ENCODE data around the gene MPHOSPH6.
"Not testable (repeated sequence)": the region's sequence is repeated elsewhere in the genome, so short reads cannot be mapped to it uniquely, and the experiment has no call there.

MPHOSPH6 gene, protein sequence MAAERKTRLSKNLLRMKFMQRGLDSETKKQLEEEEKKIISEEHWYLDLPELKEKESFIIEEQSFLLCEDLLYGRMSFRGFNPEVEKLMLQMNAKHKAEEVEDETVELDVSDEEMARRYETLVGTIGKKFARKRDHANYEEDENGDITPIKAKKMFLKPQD

DNA sequence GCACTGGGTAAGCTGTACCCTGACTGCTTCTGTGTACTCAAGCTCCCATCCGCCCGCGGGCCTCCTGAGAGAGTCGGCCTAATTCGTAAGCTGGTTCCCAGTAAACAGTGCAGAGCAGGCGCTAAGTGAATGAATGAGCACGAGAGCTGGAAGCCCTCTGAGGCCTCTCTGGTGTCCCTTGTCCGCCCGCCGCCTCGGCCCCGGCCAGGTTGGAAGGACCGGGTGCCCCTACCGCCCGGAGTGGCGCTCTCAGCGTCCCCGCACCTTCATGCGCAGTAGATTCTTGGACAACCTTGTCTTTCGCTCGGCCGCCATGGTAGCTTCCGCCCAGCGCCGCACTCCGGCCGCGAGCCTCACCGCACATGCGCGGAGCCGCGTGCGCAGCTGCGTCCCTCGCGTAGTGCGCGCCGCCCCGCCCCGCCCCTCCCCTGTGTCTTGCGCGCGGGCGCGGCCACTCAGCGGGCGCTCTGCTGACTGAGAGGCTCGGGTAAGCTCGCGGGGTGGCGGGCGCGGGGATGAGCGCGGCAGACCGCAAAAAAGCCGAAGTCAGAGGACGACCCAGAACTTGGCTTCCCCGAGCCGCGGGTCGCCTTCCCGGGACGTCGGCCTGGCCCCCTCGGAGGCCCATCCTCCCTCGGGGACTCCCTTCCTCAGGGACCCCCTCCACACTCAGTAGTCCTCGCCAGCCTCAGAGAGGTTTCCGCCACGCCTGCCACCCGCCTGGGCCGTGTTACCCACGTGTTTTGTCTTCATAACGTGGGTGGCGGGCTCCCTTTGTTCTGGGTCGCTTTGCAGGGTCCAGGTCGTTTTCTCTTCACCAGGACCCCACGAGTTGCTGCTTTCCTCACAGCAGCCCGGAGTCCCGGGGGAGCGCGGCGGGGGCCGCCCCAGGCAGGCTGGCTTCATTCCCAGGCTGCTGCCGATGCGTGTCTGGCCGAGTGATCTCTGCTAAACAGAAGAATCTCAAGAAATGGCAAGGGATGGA is at the start of gene MPHOSPH6:
TSS of gene MPHOSPH6 (minus strand) at position 364 of the 985 bp plus-strand sequence. CDS start at position 315, 49 bp downstream.
- Histone ChIP-seq H2AFZ (ENCODE audit: low read length, unreplicated experiment) (peak within 1 kb of the TSS; percentile 70), H3K36me3 (ENCODE audit: insufficient read depth, low read length) (peaks cover 19% of the 10 kb centered on the region), H3K27ac (ENCODE audit: low read depth, low read length) (peak within 1 kb of the TSS; percentile 76), H3K27me3 (ENCODE audit: insufficient read depth, low read length) (peaks cover 8% of the 10 kb centered on the region; the same call in 1 of the 2 replicates), H3K4me3 (ENCODE audit: low read depth, low read length) (peak within 1 kb of the TSS; percentile 85), H3K4me1 (ENCODE audit: control insufficient read depth, insufficient read depth, low read length, unreplicated experiment) (peaks cover 12% of the 10 kb centered on the region), H3K79me2 (ENCODE audit: control insufficient read depth, insufficient read depth, low read length, unreplicated experiment) (peaks cover 38% of the 10 kb centered on the region)

DNA sequence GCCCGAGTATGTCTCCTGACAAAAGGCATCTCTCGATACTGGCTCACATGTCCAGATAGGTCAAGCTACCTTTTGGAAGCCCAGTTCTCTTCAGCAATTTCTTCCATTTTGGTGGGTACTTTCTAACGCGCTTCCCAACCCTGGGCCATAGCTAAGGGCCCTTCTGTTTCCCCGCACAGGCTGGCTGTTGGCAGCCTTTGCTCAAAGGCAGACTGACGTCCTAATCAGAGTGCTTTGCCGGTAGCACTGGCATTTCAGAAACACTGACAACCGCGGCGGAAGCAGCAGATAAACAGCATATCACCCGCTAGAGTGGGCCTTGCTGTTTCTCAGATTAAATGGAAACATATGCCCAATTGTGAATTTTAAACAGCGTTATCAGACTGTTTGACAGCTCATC is 49.3 kb upstream of the MPHOSPH6 start:
- H3K79me2 ChIP-seq (ENCODE audit: control insufficient read depth, insufficient read depth, low read length, unreplicated experiment): no peaks in the 10 kb centered on the region
- H2AFZ ChIP-seq (ENCODE audit: low read length, unreplicated experiment): no peak overlapping the region

DNA sequence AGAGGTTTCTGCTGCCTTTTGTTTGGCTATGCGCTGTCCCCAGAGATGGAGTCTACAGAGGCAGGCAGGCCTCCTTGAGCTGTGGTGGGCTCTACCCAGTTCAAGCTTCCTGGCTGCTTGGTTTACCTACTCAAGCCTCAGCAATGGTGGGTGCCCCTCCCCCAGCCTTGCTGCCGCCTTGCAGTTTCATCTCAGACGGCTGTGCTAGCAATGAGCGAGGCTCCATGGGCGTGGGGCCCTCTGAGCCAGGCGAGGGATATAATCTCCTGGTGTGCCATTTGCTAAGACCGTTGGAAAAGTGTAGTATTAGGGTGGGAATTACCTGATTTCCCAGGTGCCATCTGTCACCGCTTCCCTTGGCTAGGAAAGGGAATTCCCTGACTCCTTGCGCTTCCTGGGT is 39.3 kb upstream of the MPHOSPH6 start:
- not testable (repeated sequence) for H3K36me3 ChIP-seq (ENCODE audit: insufficient read depth, low read length); H3K4me1 ChIP-seq (ENCODE audit: control insufficient read depth, insufficient read depth, low read length, unreplicated experiment); H3K79me2 ChIP-seq (ENCODE audit: control insufficient read depth, insufficient read depth, low read length, unreplicated experiment); H3K27ac ChIP-seq (ENCODE audit: low read depth, low read length); H2AFZ ChIP-seq (ENCODE audit: low read length, unreplicated experiment); H3K4me3 ChIP-seq (ENCODE audit: low read depth, low read length)
- H3K27me3 ChIP-seq (ENCODE audit: insufficient read depth, low read length): peaks cover 28% of the 10 kb centered on the region

More for the DNA sequence above, 49.3 kb upstream of the MPHOSPH6 start:
- Histone ChIP-seq H3K4me1 (ENCODE audit: control insufficient read depth, insufficient read depth, low read length, unreplicated experiment) (no peaks in the 10 kb centered on the region), H3K27me3 (ENCODE audit: insufficient read depth, low read length) (peaks cover 25% of the 10 kb centered on the region; the same call in 1 of the 2 replicates), H3K27ac (ENCODE audit: low read depth, low read length) (no peak overlapping the region), H3K4me3 (ENCODE audit: low read depth, low read length) (no peak overlapping the region), H3K36me3 (ENCODE audit: insufficient read depth, low read length) (no peaks in the 10 kb centered on the region)

DNA sequence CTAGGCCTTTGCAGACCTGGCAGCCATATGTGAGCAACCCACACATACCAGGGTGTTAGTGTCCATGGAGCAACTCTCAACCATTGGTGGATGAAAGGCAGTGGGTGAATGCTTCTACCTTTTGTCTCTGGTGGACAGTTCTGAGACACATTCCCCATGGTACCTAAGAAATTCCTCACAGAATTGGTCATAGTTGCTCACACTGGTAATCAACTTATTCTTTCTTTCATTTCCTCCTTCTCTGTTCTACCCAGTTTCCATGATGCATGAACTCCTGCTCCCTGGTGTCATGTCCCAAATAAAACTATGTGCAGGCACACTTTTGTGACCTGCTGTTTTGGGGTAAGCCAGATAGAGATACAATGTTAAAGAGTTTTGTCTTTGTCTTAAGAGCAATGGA is 33.2 kb upstream of the MPHOSPH6 start:
- Histone ChIP-seq H3K27ac (ENCODE audit: low read depth, low read length) (no peak overlapping the region), H3K36me3 (ENCODE audit: insufficient read depth, low read length) (no peaks in the 10 kb centered on the region), H3K79me2 (ENCODE audit: control insufficient read depth, insufficient read depth, low read length, unreplicated experiment) (no peaks in the 10 kb centered on the region), H3K27me3 (ENCODE audit: insufficient read depth, low read length) (peaks cover 8% of the 10 kb centered on the region; the same call in 1 of the 2 replicates), H2AFZ (ENCODE audit: low read length, unreplicated experiment) (no peak overlapping the region), H3K4me3 (ENCODE audit: low read depth, low read length) (no peak overlapping the region), H3K4me1 (ENCODE audit: control insufficient read depth, insufficient read depth, low read length, unreplicated experiment) (no peaks in the 10 kb centered on the region)

DNA sequence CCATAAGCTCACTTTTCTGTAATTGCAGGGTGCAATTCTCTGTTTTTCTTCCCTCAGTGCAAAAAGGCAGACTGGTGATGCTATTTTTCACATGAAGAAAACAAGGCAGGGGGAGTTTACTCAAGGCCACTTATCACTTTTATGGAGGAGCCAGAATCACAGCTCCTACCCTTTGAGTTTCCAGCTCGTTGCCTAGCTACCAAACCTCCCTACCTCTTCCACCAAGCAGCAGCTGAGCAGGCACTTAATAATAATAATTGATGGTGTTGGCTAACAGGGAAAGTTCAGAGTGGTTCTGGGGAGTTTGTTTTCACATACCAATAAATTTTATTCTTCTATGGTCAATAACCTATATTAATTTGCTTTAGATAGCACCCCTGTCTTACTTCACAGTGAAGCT is 31.9 kb upstream of the MPHOSPH6 start:
- Histone ChIP-seq H3K27ac (ENCODE audit: low read depth, low read length) (no peak overlapping the region), H3K79me2 (ENCODE audit: control insufficient read depth, insufficient read depth, low read length, unreplicated experiment) (no peaks in the 10 kb centered on the region), H3K27me3 (ENCODE audit: insufficient read depth, low read length) (peaks cover 8% of the 10 kb centered on the region; the same call in 1 of the 2 replicates), H3K4me3 (ENCODE audit: low read depth, low read length) (no peak overlapping the region), H3K4me1 (ENCODE audit: control insufficient read depth, insufficient read depth, low read length, unreplicated experiment) (no peaks in the 10 kb centered on the region), H3K36me3 (ENCODE audit: insufficient read depth, low read length) (no peaks in the 10 kb centered on the region), H2AFZ (ENCODE audit: low read length, unreplicated experiment) (no peak overlapping the region)

DNA sequence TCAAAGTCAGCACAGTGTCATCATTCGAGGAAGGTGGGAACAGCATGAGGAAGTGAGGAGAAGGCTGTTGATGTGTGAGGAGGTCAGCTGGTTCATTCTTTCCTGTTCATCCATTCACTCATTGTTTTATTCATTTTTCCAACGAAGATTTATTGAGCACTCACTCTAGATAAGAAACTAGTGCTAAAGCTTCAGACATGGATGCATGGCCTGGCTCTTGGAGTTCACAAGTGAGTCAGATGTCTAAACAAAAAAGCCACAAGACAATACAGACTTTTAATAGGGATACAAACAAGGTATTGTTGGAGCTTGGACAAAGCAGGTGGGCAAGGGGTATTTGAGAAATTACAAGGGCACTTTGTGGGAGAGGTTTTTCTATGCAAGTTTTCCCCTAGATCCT is 31.3 kb upstream of the MPHOSPH6 start:
- Histone ChIP-seq H3K27ac (ENCODE audit: low read depth, low read length) (no peak overlapping the region), H2AFZ (ENCODE audit: low read length, unreplicated experiment) (no peak overlapping the region), H3K4me1 (ENCODE audit: control insufficient read depth, insufficient read depth, low read length, unreplicated experiment) (peaks cover 5% of the 10 kb centered on the region), H3K27me3 (ENCODE audit: insufficient read depth, low read length) (peaks cover 8% of the 10 kb centered on the region; the same call in 1 of the 2 replicates), H3K36me3 (ENCODE audit: insufficient read depth, low read length) (no peaks in the 10 kb centered on the region), H3K4me3 (ENCODE audit: low read depth, low read length) (no peak overlapping the region), H3K79me2 (ENCODE audit: control insufficient read depth, insufficient read depth, low read length, unreplicated experiment) (no peaks in the 10 kb centered on the region)

DNA sequence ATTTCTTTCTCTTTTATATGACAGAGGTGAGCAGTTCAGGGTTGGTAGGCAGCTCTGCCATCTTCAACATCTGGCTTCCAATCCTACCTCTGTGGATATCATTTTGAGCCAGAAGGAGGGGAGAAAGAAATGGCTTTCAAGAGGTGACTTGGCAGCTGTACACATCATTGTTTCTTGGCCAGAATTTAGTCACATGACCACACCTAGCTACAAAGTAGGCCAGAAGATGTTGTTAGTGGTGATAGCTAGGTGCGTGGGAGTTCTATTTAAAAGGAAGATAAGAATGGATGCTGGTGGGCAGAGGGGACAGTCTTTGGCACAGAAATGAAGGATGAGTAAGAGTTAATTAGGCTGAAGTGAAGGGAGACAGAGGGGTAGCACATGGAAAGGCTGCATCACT is 29.2 kb upstream of the MPHOSPH6 start:
- Histone ChIP-seq H3K36me3 (ENCODE audit: insufficient read depth, low read length) (no peaks in the 10 kb centered on the region), H3K79me2 (ENCODE audit: control insufficient read depth, insufficient read depth, low read length, unreplicated experiment) (no peaks in the 10 kb centered on the region), H2AFZ (ENCODE audit: low read length, unreplicated experiment) (no peak overlapping the region), H3K4me3 (ENCODE audit: low read depth, low read length) (no peak overlapping the region), H3K27me3 (ENCODE audit: insufficient read depth, low read length) (peaks cover 8% of the 10 kb centered on the region; the same call in 1 of the 2 replicates), H3K4me1 (ENCODE audit: control insufficient read depth, insufficient read depth, low read length, unreplicated experiment) (peaks cover 13% of the 10 kb centered on the region), H3K27ac (ENCODE audit: low read depth, low read length) (no peak overlapping the region)

DNA sequence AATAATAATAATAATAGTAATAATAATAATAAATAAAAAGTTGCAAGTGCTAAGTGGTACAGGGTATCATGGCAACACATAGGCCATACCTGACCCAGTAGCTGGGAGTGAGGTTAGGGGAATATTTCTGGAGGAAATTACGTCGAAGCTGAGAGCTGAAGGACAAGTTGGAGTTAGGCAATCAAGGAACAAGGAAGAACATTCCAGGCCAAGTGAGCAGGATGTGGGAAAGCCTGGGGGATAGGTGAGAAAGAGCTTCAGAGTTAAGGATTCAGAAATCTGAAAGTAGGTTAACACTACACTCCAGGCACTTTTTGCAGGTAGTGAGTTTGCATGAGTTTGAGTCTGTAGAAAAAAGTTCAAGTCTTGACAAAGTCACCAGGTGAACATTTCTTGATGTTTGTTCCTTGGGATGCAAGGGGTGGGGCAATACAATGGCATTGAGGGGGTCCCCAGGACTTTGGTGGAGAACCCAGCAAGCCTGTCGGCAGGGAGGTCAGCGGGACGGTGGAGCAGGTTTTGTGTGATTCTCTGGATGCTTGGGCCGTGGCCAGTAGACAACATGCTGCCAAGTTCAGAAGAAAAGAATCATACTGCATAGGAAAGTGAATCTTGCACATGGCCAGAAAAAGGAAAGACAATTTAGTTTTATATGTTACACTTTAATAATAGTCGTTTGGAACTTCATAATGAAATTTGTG is 27.7 kb upstream of the MPHOSPH6 start:
- peaks cover 21% of the 10 kb centered on the region for H3K4me1 ChIP-seq (ENCODE audit: control insufficient read depth, insufficient read depth, low read length, unreplicated experiment)
- no peak overlapping the region for H3K27ac ChIP-seq (ENCODE audit: low read depth, low read length)
- H3K36me3 ChIP-seq (ENCODE audit: insufficient read depth, low read length): no peaks in the 10 kb centered on the region
- no peak overlapping the region for H3K4me3 ChIP-seq (ENCODE audit: low read depth, low read length)
- H2AFZ ChIP-seq (ENCODE audit: low read length, unreplicated experiment): no peak overlapping the region
- H3K27me3 ChIP-seq (ENCODE audit: insufficient read depth, low read length): peaks cover 8% of the 10 kb centered on the region; the same call in 1 of the 2 replicates
- H3K79me2 ChIP-seq (ENCODE audit: control insufficient read depth, insufficient read depth, low read length, unreplicated experiment): no peaks in the 10 kb centered on the region

DNA sequence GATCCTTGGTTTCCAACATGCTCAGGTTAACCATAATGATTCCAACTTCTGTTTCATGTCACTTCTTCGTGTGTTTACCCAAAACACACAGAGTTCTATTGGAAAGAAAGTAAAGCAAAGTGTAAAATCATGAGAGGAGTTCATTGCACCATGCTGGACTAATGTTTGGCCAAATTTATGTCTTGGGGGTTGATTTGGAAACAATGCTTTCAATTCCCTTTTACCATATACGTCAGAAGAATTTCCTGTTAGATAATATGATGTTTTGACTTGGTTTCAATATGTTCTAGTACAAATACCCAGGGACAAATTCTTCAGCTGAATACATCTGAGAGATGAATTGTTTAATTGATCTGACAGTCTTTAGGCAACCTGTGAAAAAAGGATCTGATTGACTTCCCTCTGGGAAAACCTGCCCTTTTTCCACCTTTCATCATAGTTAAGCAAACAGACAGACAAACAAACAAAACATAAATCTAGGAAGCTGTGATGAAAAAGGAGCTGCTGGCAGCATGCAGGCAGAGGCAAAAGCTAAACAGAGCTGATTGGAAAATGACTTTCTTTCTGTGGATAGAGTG is 26.0 kb upstream of the MPHOSPH6 start:
- Histone ChIP-seq H3K36me3 (ENCODE audit: insufficient read depth, low read length) (no peaks in the 10 kb centered on the region), H3K4me1 (ENCODE audit: control insufficient read depth, insufficient read depth, low read length, unreplicated experiment) (peaks cover 27% of the 10 kb centered on the region), H3K4me3 (ENCODE audit: low read depth, low read length) (no peak overlapping the region), H3K27me3 (ENCODE audit: insufficient read depth, low read length) (peaks cover 5% of the 10 kb centered on the region; the same call in 1 of the 2 replicates), H2AFZ (ENCODE audit: low read length, unreplicated experiment) (peak overlapping the region; percentile 9), H3K27ac (ENCODE audit: low read depth, low read length) (peak overlapping the region; percentile 85), H3K79me2 (ENCODE audit: control insufficient read depth, insufficient read depth, low read length, unreplicated experiment) (no peaks in the 10 kb centered on the region)

DNA sequence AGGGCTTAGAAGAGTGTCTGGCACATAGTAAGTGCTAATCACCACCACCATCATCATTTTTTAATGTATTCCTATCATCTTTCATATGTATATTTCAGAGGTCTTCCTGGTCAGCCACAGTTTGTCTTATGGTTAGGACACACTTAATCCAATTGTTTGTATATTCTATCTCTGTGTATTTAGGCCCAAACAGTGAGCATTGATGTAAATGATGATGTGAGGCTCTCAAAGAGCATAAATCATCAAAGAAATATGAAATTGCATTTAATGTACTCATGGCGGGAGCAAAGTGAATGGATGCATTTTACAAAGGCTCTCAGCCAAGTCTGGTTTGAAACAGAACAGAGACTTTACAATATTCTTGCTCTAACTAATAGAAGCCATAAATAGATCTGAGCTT is 24.1 kb upstream of the MPHOSPH6 start:
- Histone ChIP-seq H3K27me3 (ENCODE audit: insufficient read depth, low read length) (no peaks in the 10 kb centered on the region), H2AFZ (ENCODE audit: low read length, unreplicated experiment) (no peak overlapping the region), H3K36me3 (ENCODE audit: insufficient read depth, low read length) (no peaks in the 10 kb centered on the region), H3K79me2 (ENCODE audit: control insufficient read depth, insufficient read depth, low read length, unreplicated experiment) (no peaks in the 10 kb centered on the region), H3K27ac (ENCODE audit: low read depth, low read length) (no peak overlapping the region), H3K4me1 (ENCODE audit: control insufficient read depth, insufficient read depth, low read length, unreplicated experiment) (peaks cover 27% of the 10 kb centered on the region), H3K4me3 (ENCODE audit: low read depth, low read length) (no peak overlapping the region)

Data from ACC112 (cell line).